IMR-90 (cell line): ENCODE results near the gene CUL1. TPM values are rescaled to one million over a fixed set of nuclear protein-coding genes. Genes with fewer than 3 reads are reported as not detected.

ENCODE experiments used
- ATAC-seq: fragments of 200-7000 bp; cut with Tn5 transposase; 2 replicates; pipeline ENCODE4 v1.9.1; 2020; ENCODE audit warnings: low read depth, mild to moderate bottlenecking, moderate library complexity
- BruUV-seq: library from RNA; stranded (reverse); fragments of 400-500 nt; replicated peaks from 2 replicates; lab custom pipeline; 2021; lab: Mats Ljungman, UMichigan
- CTCF ChIA-PET: fragments of 300-600 bp; formaldehyde crosslinking; extraction: SDS; loops from one replicate; lab custom pipeline; 2021; ENCODE audit warnings: antibody characterized with exemption; lab: Yijun Ruan, JAX
- POLR2A ChIA-PET: fragments of 300-600 bp; sonication (Branson Sonifier 250); formaldehyde crosslinking; loops from one replicate; lab custom pipeline; 2022; ENCODE audit warnings: antibody characterized with exemption; ENCODE audit not compliant: unreplicated experiment; lab: Charles Lee
- DNase-seq: peaks from one replicate; pipeline ENCODE4 v3.0.0; 2013
- H2AFZ ChIP-seq: replicated peaks from 2 replicates; pipeline ENCODE3; 2013; ENCODE audit warnings: low read length, mild to moderate bottlenecking; ENCODE audit not compliant: poor library complexity
- H2AK5ac ChIP-seq: 2 replicates; pipeline ENCODE4 v1.6.1; 2013; ENCODE audit warnings: low read depth, low read length, inconsistent platforms
- H2AK9ac ChIP-seq: replicated peaks from 2 replicates; pipeline ENCODE3; 2013; ENCODE audit warnings: mild to moderate bottlenecking, low read depth, low read length, moderate library complexity; ENCODE audit not compliant: poor library complexity
- H2BK120ac ChIP-seq: 2 replicates; pipeline ENCODE4 v1.6.1; 2013; ENCODE audit warnings: low read depth, low read length, inconsistent platforms
- H2BK15ac ChIP-seq: 3 replicates; pipeline ENCODE4 v1.6.1; 2013; ENCODE audit warnings: low read depth, low read length, inconsistent platforms
- H2BK20ac ChIP-seq: 2 replicates; pipeline ENCODE4 v1.6.1; 2013; ENCODE audit warnings: low read depth, mild to moderate bottlenecking, inconsistent platforms, low read length, moderate library complexity
- H2BK5ac ChIP-seq: 2 replicates; pipeline ENCODE4 v1.6.1; 2013; ENCODE audit warnings: mild to moderate bottlenecking, low read depth, low read length, inconsistent platforms; ENCODE audit not compliant: poor library complexity, severe bottlenecking
- H3K14ac ChIP-seq: replicated peaks from 2 replicates; pipeline ENCODE4 v1.6.1; 2013; ENCODE audit warnings: low read depth, low read length, inconsistent platforms
- H3K18ac ChIP-seq: 2 replicates; pipeline ENCODE4 v1.6.1; 2013; ENCODE audit warnings: low read depth, low read length, control low read depth
- H3K23ac ChIP-seq: 2 replicates; pipeline ENCODE4 v1.6.1; 2013; ENCODE audit warnings: low read depth, low read length, inconsistent platforms
- H3K27ac ChIP-seq: 2 replicates; pipeline ENCODE4 v1.5.1; 2013; ENCODE audit warnings: mild to moderate bottlenecking, control low read depth, low read length; ENCODE audit not compliant: insufficient read depth
- H3K27me3 ChIP-seq: 2 replicates; pipeline ENCODE4 v1.6.1; 2013; ENCODE audit warnings: low read length; ENCODE audit not compliant: control insufficient read depth, insufficient read depth
- H3K36me3 ChIP-seq: 2 replicates; pipeline ENCODE4 v1.6.1; 2013; ENCODE audit warnings: low read length, mixed read lengths; ENCODE audit not compliant: control insufficient read depth, insufficient read depth
- H3K4ac ChIP-seq: 2 replicates; pipeline ENCODE4 v1.6.1; 2013; ENCODE audit warnings: low read depth, low read length, inconsistent platforms
- H3K4me1 ChIP-seq: 2 replicates; pipeline ENCODE4 v1.6.1; 2013; ENCODE audit warnings: low read length, mixed read lengths; ENCODE audit not compliant: control insufficient read depth, insufficient read depth
- H3K4me2 ChIP-seq: 2 replicates; pipeline ENCODE4 v1.6.1; 2013; ENCODE audit warnings: low read depth, mild to moderate bottlenecking, control low read depth, low read length, moderate library complexity
- H3K4me3 ChIP-seq: 2 replicates; pipeline ENCODE4 v1.5.1; 2013; ENCODE audit warnings: low read depth, mild to moderate bottlenecking, control low read depth, low read length, moderate library complexity; ENCODE audit not compliant: insufficient read depth
- H3K56ac ChIP-seq: 2 replicates; pipeline ENCODE4 v1.6.1; 2013; ENCODE audit warnings: low read length, inconsistent platforms; ENCODE audit not compliant: insufficient read depth; ENCODE audit errors: extremely low read depth
- H3K79me1 ChIP-seq, 2 experiments: 2 replicates each; pipeline ENCODE4 v1.6.1; 2013; ENCODE audit warnings: low read length in 2 of 2, inconsistent platforms in 1 of 2, low read depth in 1 of 2
- H3K9ac ChIP-seq: 2 replicates; pipeline ENCODE4 v1.6.1; 2013; ENCODE audit warnings: low read depth, low read length, control low read depth
- H3K9me1 ChIP-seq: 2 replicates; pipeline ENCODE4 v1.6.1; 2013; ENCODE audit warnings: low read length, inconsistent platforms; ENCODE audit not compliant: insufficient read depth
- H3K9me3 ChIP-seq: 2 replicates; pipeline ENCODE4 v1.6.1; 2013; ENCODE audit warnings: low read length; ENCODE audit not compliant: control insufficient read depth, insufficient read depth
- H4K20me1 ChIP-seq: 2 replicates; pipeline ENCODE4 v1.6.1; 2013; ENCODE audit warnings: low read length, inconsistent platforms; ENCODE audit not compliant: insufficient read depth
- H4K5ac ChIP-seq: 2 replicates; pipeline ENCODE4 v1.6.1; 2013; ENCODE audit warnings: mild to moderate bottlenecking, low read depth, low read length, control low read depth
- H4K8ac ChIP-seq, 2 experiments: 2 replicates each; pipeline ENCODE4 v1.6.1; 2013; ENCODE audit warnings: low read depth in 2 of 2, low read length in 2 of 2, control low read depth in 1 of 2, inconsistent platforms in 1 of 2
- H4K91ac ChIP-seq: 2 replicates; pipeline ENCODE4 v1.6.1; 2013; ENCODE audit warnings: low read depth, low read length, inconsistent platforms; ENCODE audit not compliant: insufficient read depth
- CHD1 ChIP-seq: IDR thresholded peaks from 2 replicates; pipeline ENCODE4 v1.6.1; 2012; ENCODE audit warnings: low read depth, low read length, improper control_type of control experiment
- MAZ ChIP-seq: IDR thresholded peaks from 2 replicates; pipeline ENCODE4 v1.6.1; 2012; ENCODE audit warnings: low read depth, mild to moderate bottlenecking, low read length, improper control_type of control experiment, moderate library complexity, borderline replicate concordance
- MXI1 ChIP-seq: IDR thresholded peaks from 2 replicates; pipeline ENCODE4 v1.6.1; 2012; ENCODE audit warnings: low read depth, mild to moderate bottlenecking, low read length, moderate library complexity, borderline replicate concordance
- NFE2L2 ChIP-seq: fragments of 150-350 bp; IDR thresholded peaks from 2 replicates; pipeline ENCODE4 v1.6.1; 2016; ENCODE audit warnings: low read depth, mild to moderate bottlenecking, low read length
- RCOR1 ChIP-seq: IDR thresholded peaks from 2 replicates; pipeline ENCODE4 v1.6.1; 2012; ENCODE audit warnings: mild to moderate bottlenecking, low read length, improper control_type of control experiment; ENCODE audit not compliant: insufficient replicate concordance
- RFX5 ChIP-seq: IDR thresholded peaks from 2 replicates; pipeline ENCODE4 v1.8.0; 2012; ENCODE audit warnings: low read depth, mild to moderate bottlenecking, low read length, moderate library complexity
- SMC3 ChIP-seq: fragments of 150-350 bp; IDR thresholded peaks from 2 replicates; pipeline ENCODE4 v1.6.1; 2016; ENCODE audit warnings: low read depth, mild to moderate bottlenecking, antibody characterized with exemption, low read length, moderate library complexity
- WGBS, 2 experiments: methylation state at CpG; one replicate each; pipeline versions ENCODE4 v1.1.5 to v1.1.7; 2013; ENCODE audit warnings: missing lambda C conversion rate in 2 of 2; ENCODE audit not compliant: insufficient read length in 1 of 2; ENCODE audit errors: extremely low coverage in 2 of 2; 5-methylcytosine and 5-hydroxymethylcytosine counted together
- dilution Hi-C: fragments of 300-500 bp; cut with HindIII; formaldehyde crosslinking; loops from one replicate; pipeline ENCODE4 v1.14.3; 2018; ENCODE audit warnings: low sequenced_read_pairs; ENCODE audit not compliant: unreplicated experiment
- in situ Hi-C: fragments of 300-500 bp; cut with MboI; formaldehyde crosslinking; loops from 3 replicates; pipeline ENCODE4 v1.14.3; 2019; ENCODE audit warnings: low sequenced_read_pairs, inconsistent platforms, mixed read lengths
- intact Hi-C: fragments of 100-400 bp; cut with micrococcal nuclease; formaldehyde crosslinking; loops from 2 replicates; pipeline ENCODE4 v1.10.0; 2022
- polyA plus RNA-seq, 3 experiments: library from polyadenylated mRNA; depleted of rRNA; stranded (reverse); fragments of >200 nt; gene quantifications; 2 replicates each; pipeline ENCODE4 v1.2.3, GENCODE V29; 2012; ENCODE audit warnings: low replicate concordance in 1 of 3
- total RNA-seq: library from RNA; depleted of rRNA; stranded (reverse); fragments of >200 nt; gene quantifications from 2 replicates; pipeline ENCODE4 v1.2.3, GENCODE V29; 2012
- TF ChIP-seq, protein P1 (sequence below): fragments of 150-350 bp; IDR thresholded peaks from 2 replicates; pipeline ENCODE4 v1.6.1; 2017; ENCODE audit warnings: mild to moderate bottlenecking, antibody characterized with exemption, low read length, low read depth
- TF ChIP-seq, protein P2 (sequence below): conservative IDR thresholded peaks from 2 replicates; pipeline ENCODE4 v1.5.1; 2012; ENCODE audit warnings: mild to moderate bottlenecking, low read depth, low read length, improper control_type of control experiment
- TF ChIP-seq, protein P3 (sequence below): fragments of 150-350 bp; IDR thresholded peaks from 2 replicates; pipeline ENCODE4 v1.6.1; 2016; ENCODE audit warnings: low read depth, mild to moderate bottlenecking, low read length, moderate library complexity, borderline replicate concordance

CUL1 gene
- total and polyA plus RNA-seq, 2 of the 4 experiments (the other 2 are of a cell fraction) = 44.0 to 46.2 TPM

GRCh38 chr7:148802101-148802493 lies 103.4 kb downstream of the CUL1 start:
- in situ Hi-C loops = no loop called here
- no peak overlapping the region for H4K91ac ChIP-seq

More at GRCh38 chr7:148802101-148802493, 103.4 kb downstream of the CUL1 start:
- no TSS peak for BruUV-seq
- Histone ChIP-seq H2BK5ac (no peak overlapping the region), H3K27me3 (no peaks in the 10 kb centered on the region), H2AK9ac (no peak overlapping the region), H3K4me3 (no peak overlapping the region), H2BK120ac (no peak overlapping the region), H4K5ac (no peak overlapping the region), H4K8ac (no peak overlapping the region), H3K9me1 (no peaks in the 10 kb centered on the region), H3K14ac (no peak overlapping the region), H2BK20ac (no peak overlapping the region), H3K9me3 (no peaks in the 10 kb centered on the region), H3K27ac (no peak overlapping the region), H3K56ac (no peak overlapping the region), H2AFZ (no peak overlapping the region), H3K4me1 (no peaks in the 10 kb centered on the region), H4K20me1 (no peaks in the 10 kb centered on the region; the same call in 1 of the 2 replicates), H3K79me1 (peaks cover 0 to under 1% of the 10 kb centered on the region in 2 experiments; a peak in 1 of 4 replicates), H3K36me3 (peaks cover 54% of the 10 kb centered on the region), H2BK15ac (no peak overlapping the region), H3K9ac (no peak overlapping the region), H3K23ac (no peak overlapping the region), H3K18ac (no peak overlapping the region), H3K4ac (no peak overlapping the region), H2AK5ac (no peak overlapping the region), H3K4me2 (no peak overlapping the region)
- WGBS, 2 experiments = 87% methylated on average over 7 of the region's 10 CpGs; no CpG with 5 or more reads in 1 of the 2 experiments
- CTCF ChIA-PET = no interaction called here
- POLR2A ChIA-PET = no interaction called here
- intact Hi-C loops = no loop called here
- TF ChIP-seq, protein P1, sequence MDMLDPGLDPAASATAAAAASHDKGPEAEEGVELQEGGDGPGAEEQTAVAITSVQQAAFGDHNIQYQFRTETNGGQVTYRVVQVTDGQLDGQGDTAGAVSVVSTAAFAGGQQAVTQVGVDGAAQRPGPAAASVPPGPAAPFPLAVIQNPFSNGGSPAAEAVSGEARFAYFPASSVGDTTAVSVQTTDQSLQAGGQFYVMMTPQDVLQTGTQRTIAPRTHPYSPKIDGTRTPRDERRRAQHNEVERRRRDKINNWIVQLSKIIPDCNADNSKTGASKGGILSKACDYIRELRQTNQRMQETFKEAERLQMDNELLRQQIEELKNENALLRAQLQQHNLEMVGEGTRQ = no peak
- TF ChIP-seq MXI1 (no peak), NFE2L2 (no peak), CHD1 (no peak), RFX5 (no peak), RCOR1 (no peak), SMC3 (no peak), MAZ (no peak)
- TF ChIP-seq, protein P2, sequence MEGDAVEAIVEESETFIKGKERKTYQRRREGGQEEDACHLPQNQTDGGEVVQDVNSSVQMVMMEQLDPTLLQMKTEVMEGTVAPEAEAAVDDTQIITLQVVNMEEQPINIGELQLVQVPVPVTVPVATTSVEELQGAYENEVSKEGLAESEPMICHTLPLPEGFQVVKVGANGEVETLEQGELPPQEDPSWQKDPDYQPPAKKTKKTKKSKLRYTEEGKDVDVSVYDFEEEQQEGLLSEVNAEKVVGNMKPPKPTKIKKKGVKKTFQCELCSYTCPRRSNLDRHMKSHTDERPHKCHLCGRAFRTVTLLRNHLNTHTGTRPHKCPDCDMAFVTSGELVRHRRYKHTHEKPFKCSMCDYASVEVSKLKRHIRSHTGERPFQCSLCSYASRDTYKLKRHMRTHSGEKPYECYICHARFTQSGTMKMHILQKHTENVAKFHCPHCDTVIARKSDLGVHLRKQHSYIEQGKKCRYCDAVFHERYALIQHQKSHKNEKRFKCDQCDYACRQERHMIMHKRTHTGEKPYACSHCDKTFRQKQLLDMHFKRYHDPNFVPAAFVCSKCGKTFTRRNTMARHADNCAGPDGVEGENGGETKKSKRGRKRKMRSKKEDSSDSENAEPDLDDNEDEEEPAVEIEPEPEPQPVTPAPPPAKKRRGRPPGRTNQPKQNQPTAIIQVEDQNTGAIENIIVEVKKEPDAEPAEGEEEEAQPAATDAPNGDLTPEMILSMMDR = no peak
- TF ChIP-seq, protein P3, sequence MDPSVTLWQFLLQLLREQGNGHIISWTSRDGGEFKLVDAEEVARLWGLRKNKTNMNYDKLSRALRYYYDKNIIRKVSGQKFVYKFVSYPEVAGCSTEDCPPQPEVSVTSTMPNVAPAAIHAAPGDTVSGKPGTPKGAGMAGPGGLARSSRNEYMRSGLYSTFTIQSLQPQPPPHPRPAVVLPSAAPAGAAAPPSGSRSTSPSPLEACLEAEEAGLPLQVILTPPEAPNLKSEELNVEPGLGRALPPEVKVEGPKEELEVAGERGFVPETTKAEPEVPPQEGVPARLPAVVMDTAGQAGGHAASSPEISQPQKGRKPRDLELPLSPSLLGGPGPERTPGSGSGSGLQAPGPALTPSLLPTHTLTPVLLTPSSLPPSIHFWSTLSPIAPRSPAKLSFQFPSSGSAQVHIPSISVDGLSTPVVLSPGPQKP = no peak
- ATAC-seq (no peak), DNase-seq (no peak)
- dilution Hi-C loops = no loop called here
